Caco-2 (cell line): ENCODE measurements around the gene CACNA1C. TPM values are rescaled to one million over a fixed set of nuclear protein-coding genes. Genes with fewer than 3 reads are reported as not detected.

Source experiments
- BruUV-seq: library from RNA; stranded (reverse); fragments of 400-500 nt; replicated peaks from 2 replicates; lab custom pipeline; 2021; lab: Mats Ljungman, UMichigan
- CTCF ChIA-PET: fragments of 300-600 bp; sonication (Branson Sonifier 250); formaldehyde crosslinking; loops from one replicate; lab custom pipeline; 2022; ENCODE audit warnings: antibody characterized with exemption; lab: Charles Lee
- POLR2A ChIA-PET: fragments of 300-600 bp; sonication (Branson Sonifier 250); formaldehyde crosslinking; loops from one replicate; lab custom pipeline; 2022; ENCODE audit warnings: antibody characterized with exemption; lab: Charles Lee
- DNase-seq, 2 experiments: peaks; one replicate each; pipeline versions ENCODE4 v3.0.0 to v3.0.0-alpha.2; 2020 to 2022
- H3K27me3 ChIP-seq: replicated peaks from 2 replicates; pipeline ENCODE4 v1.6.0; 2011; ENCODE audit warnings: low read length; ENCODE audit not compliant: control insufficient read depth, insufficient read depth
- H3K36me3 ChIP-seq: 2 replicates; pipeline ENCODE4 v1.5.1; 2011; ENCODE audit warnings: low read length; ENCODE audit not compliant: control insufficient read depth, insufficient read depth
- H3K4me1 ChIP-seq: fragments of 250-450 bp; sonication (Bioruptor Pico); 2 replicates; pipeline ENCODE4 v1.5.1; 2020; ENCODE audit warnings: mild to moderate bottlenecking
- H3K4me3 ChIP-seq: 2 replicates; pipeline ENCODE4 v1.5.1; 2011; ENCODE audit warnings: low read depth, mild to moderate bottlenecking, control low read depth, low read length
- H3K9me3 ChIP-seq: fragments of 250-450 bp; sonication (Bioruptor Pico); 2 replicates; pipeline ENCODE4 v1.5.1; 2020; ENCODE audit warnings: mild to moderate bottlenecking, moderate library complexity
- H3K27ac Mint-ChIP-seq: one replicate; pipeline ENCODE4 v1.8.0; 2022; ENCODE audit warnings: mixed read lengths; ENCODE audit not compliant: unreplicated experiment
- H3K27me3 Mint-ChIP-seq: one replicate; pipeline ENCODE4 v1.8.0; 2022; ENCODE audit warnings: mixed read lengths; ENCODE audit not compliant: insufficient read depth, unreplicated experiment
- H3K36me3 Mint-ChIP-seq: one replicate; pipeline ENCODE4 v1.8.0; 2022; ENCODE audit warnings: mild to moderate bottlenecking, mixed read lengths; ENCODE audit not compliant: insufficient read depth, unreplicated experiment
- H3K4me1 Mint-ChIP-seq: one replicate; pipeline ENCODE4 v1.8.0; 2022; ENCODE audit warnings: low read depth, mixed read lengths; ENCODE audit not compliant: unreplicated experiment
- H3K4me3 Mint-ChIP-seq: one replicate; pipeline ENCODE4 v1.8.0; 2022; ENCODE audit warnings: mild to moderate bottlenecking, moderate library complexity, mixed read lengths; ENCODE audit not compliant: unreplicated experiment
- H3K9me3 Mint-ChIP-seq: one replicate; pipeline ENCODE4 v1.8.0; 2022; ENCODE audit warnings: mixed read lengths; ENCODE audit not compliant: unreplicated experiment
- intact Hi-C: fragments of 100-400 bp; cut with micrococcal nuclease; formaldehyde crosslinking; loops from one replicate; pipeline ENCODE4 v1.10.0; 2022; ENCODE audit not compliant: unreplicated experiment
- total RNA-seq: library from RNA; stranded (reverse); gene quantifications from 2 replicates; pipeline ENCODE4 v1.2.3, GENCODE V29; 2022
- TF ChIP-seq, protein P1 (sequence below), 2 experiments: fragments of 200-600 bp in 1 of 2; IDR thresholded peaks; 1 replicate in 1 of 2; 2 replicates in 1 of 2; pipeline versions ENCODE4 v1.5.1 to v1.8.0; 2011 to 2022; ENCODE audit warnings: antibody characterized with exemption in 1 of 2, control low read depth in 1 of 2, inconsistent platforms in 1 of 2, low read depth in 1 of 2, low read length in 1 of 2, mild to moderate bottlenecking in 1 of 2, moderate library complexity in 1 of 2; ENCODE audit not compliant: insufficient read depth in 1 of 2, severe bottlenecking in 1 of 2, unreplicated experiment in 1 of 2

CACNA1C gene
- total RNA-seq, 1 experiment from 2014 or later, result not detected

DNA sequence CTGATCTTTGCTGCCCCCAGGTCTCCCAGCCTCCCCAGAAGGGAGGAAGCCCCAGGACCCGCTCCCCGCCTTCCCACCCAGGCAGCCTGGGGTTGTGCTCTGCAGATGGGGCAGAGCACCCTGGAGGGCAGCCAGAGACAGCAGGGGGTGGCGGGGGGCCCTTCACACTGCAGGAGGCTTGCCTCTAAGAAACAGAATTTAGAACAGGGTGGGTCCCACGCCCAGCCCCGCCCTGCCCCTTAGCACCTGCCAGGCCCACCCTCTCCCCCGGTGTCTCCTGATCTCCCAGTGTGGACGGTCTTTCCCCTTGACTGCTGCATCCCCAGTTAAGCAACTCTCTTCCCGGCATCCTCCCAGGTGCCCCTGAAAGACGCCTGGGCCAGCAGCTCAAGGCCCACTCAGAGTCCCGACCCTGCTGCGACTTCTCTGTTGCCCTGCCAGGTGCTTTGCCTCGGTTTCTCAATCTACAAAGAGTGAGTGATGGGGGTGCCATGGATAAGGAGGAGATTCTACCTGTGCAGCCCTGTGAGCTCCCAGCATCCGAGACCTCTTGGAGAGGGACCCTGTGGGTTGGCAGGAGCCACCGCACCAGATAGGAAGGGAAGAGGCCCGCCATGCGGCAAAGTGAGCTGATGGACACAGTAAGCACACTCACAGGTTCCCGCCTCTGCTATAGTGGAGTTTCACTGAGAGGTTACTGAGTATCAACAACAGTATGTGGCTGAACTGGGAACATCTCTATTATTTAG is 414.8 kb downstream of the CACNA1C start:
- Histone ChIP-seq H3K4me3 (no peak overlapping the region), H3K27me3 (0 out of 2 replicates have a peak, but pooled peaks cover 1% of the 10 kb centered on the region), H3K4me1 (no peaks in the 10 kb centered on the region), H3K9me3 (no peaks in the 10 kb centered on the region), H3K36me3 (no peaks in the 10 kb centered on the region)
- Mint-ChIP-seq H3K4me1 (no peaks in the 10 kb centered on the region), H3K36me3 (no peaks in the 10 kb centered on the region), H3K9me3 (no peaks in the 10 kb centered on the region), H3K4me3 (no peak overlapping the region), H3K27ac (no peak overlapping the region), H3K27me3 (peaks cover 31% of the 10 kb centered on the region)
- intact Hi-C loops, result no loop called here
- BruUV-seq, result no TSS peak
- CTCF ChIA-PET, result no interaction called here
- TF ChIP-seq, protein P1, sequence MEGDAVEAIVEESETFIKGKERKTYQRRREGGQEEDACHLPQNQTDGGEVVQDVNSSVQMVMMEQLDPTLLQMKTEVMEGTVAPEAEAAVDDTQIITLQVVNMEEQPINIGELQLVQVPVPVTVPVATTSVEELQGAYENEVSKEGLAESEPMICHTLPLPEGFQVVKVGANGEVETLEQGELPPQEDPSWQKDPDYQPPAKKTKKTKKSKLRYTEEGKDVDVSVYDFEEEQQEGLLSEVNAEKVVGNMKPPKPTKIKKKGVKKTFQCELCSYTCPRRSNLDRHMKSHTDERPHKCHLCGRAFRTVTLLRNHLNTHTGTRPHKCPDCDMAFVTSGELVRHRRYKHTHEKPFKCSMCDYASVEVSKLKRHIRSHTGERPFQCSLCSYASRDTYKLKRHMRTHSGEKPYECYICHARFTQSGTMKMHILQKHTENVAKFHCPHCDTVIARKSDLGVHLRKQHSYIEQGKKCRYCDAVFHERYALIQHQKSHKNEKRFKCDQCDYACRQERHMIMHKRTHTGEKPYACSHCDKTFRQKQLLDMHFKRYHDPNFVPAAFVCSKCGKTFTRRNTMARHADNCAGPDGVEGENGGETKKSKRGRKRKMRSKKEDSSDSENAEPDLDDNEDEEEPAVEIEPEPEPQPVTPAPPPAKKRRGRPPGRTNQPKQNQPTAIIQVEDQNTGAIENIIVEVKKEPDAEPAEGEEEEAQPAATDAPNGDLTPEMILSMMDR (IDR thresholded peaks at IDR 0.05; ENCODE audit: insufficient read depth in 1 of 2, low read depth in 1 of 2, low read length in 1 of 2, severe bottlenecking in 1 of 2, unreplicated experiment in 1 of 2), result no peak
- POLR2A ChIA-PET, result no interaction called here
- DNase-seq, result no peak

DNA sequence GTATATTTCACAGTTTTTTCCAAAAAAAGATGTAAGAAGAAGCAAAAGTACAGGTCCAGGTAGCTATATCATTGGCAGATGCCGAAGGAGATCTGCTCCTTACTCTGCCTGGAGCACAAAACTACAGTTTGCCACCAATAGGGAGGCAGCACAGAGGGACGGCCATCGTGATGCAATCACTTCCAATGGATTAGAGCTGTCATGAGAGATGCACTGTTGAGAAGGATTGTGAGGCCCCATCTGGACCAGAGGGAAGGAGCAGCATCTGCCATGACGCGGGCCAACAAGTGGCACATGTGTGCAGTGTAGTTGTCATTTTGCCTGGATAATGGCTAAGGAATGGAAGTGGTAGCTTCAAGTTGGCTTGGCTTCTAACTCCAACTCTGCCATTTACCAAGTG is 423.2 kb downstream of the CACNA1C start:
- Mint-ChIP-seq H3K27ac (no peak overlapping the region), H3K9me3 (no peaks in the 10 kb centered on the region), H3K36me3 (no peaks in the 10 kb centered on the region), H3K4me3 (no peak overlapping the region), H3K27me3 (peaks cover 31% of the 10 kb centered on the region), H3K4me1 (no peaks in the 10 kb centered on the region)
- H3K36me3 ChIP-seq, result no peaks in the 10 kb centered on the region
- TF ChIP-seq, protein P1 (IDR thresholded peaks at IDR 0.05; ENCODE audit: insufficient read depth in 1 of 2, low read depth in 1 of 2, low read length in 1 of 2, severe bottlenecking in 1 of 2, unreplicated experiment in 1 of 2), result no peak
- no peaks in the 10 kb centered on the region; the same call in 1 of the 2 replicates for H3K27me3 ChIP-seq
- POLR2A ChIA-PET, result no interaction called here
- no peak for DNase-seq
- intact Hi-C loops, result no loop called here
- CTCF ChIA-PET, result interaction anchor here (0.6 kb wide), 1 partner anchor 105 kb away, joined by 3 read pairs; no protein-coding TSS in a partner anchor
- H3K4me3 ChIP-seq, result no peak overlapping the region
- H3K9me3 ChIP-seq, result no peaks in the 10 kb centered on the region
- H3K4me1 ChIP-seq, result no peaks in the 10 kb centered on the region
- no TSS peak for BruUV-seq

DNA sequence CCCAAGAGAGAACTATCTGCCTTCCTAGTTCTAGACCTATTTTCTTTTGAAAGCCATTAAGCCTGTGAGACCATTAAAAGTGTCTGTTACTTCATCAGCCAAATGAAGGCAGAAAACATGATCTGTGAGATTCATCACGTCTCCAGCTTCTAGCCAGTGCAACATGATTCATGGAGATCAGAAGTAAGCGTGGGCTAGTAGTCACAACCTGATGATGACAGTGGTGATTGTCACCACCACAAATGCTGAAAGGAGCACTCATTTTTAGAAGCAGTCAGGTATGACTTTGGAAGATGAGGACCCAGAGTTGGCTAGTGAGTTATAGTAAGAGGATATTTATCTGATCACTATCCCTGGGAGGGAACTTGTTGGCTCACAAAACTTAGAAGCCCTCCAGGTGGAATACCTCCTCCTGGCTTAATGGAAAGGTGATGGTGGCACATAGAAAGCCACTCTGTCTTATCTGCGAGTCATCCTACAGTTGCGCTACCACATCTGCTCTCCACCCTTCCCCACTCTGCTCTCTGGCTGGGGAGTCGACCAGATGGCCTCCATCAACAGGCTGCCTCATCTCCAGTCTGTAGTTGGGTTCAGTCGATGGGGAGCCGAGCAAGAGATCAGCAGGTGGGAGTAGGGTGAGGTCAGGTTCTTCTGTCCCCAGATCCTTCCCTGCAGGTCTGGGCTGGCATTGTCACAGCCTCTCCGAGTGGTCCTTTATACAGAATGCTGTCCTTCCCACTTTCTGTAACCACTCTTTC is 424.4 kb downstream of the CACNA1C start:
- no peaks in the 10 kb centered on the region for H3K4me1 ChIP-seq
- no peaks in the 10 kb centered on the region for H3K36me3 ChIP-seq
- no peak overlapping the region for H3K4me3 ChIP-seq
- BruUV-seq, result no TSS peak
- CTCF ChIA-PET, result no interaction called here
- H3K27me3 Mint-ChIP-seq, result peaks cover 37% of the 10 kb centered on the region
- no peak overlapping the region for H3K4me3 Mint-ChIP-seq
- POLR2A ChIA-PET, result no interaction called here
- H3K9me3 ChIP-seq, result no peaks in the 10 kb centered on the region
- no peaks in the 10 kb centered on the region for H3K9me3 Mint-ChIP-seq
- DNase-seq, result no peak
- no peaks in the 10 kb centered on the region for H3K36me3 Mint-ChIP-seq
- peaks cover 2% of the 10 kb centered on the region; the same call in 1 of the 2 replicates for H3K27me3 ChIP-seq
- H3K4me1 Mint-ChIP-seq, result no peaks in the 10 kb centered on the region
- TF ChIP-seq, protein P1 (IDR thresholded peaks at IDR 0.05; ENCODE audit: insufficient read depth in 1 of 2, low read depth in 1 of 2, low read length in 1 of 2, severe bottlenecking in 1 of 2, unreplicated experiment in 1 of 2), result no peak
- intact Hi-C loops, result no loop called here
- H3K27ac Mint-ChIP-seq, result no peak overlapping the region
